Lung (tissue), 12 donors: ENCODE measurements around the gene STARD8. TPM values are rescaled to one million over a fixed set of nuclear protein-coding genes. Genes with fewer than 3 reads are reported as not detected.
A peak's percentile ranks its signal among the peaks of the same experiment; 100 is the strongest.

Experiments used
- ATAC-seq: fragments of 200-7000 bp; cut with Tn5 transposase; one replicate; pipeline ENCODE4 v1.9.1; 2020; ENCODE audit warnings: moderate number of reproducible peaks; ENCODE audit not compliant: insufficient read depth, low FRiP score
- DNase-seq, 3 donors: peaks; one replicate each; pipeline ENCODE4 v3.0.0-alpha.2; 2013 to 2017
- H3K27ac ChIP-seq, 2 donors: one replicate each; pipeline ENCODE4 v1.5.1; 2013; ENCODE audit warnings: mild to moderate bottlenecking in 2 of 2, moderate library complexity in 2 of 2, control low read depth in 1 of 2, inconsistent platforms in 1 of 2, low read depth in 1 of 2, low read length in 1 of 2
- H3K27me3 ChIP-seq, 3 donors: one replicate each; pipeline ENCODE4 v1.5.1; 2013; ENCODE audit warnings: low read length in 2 of 3; ENCODE audit not compliant: control insufficient read depth in 3 of 3, insufficient read depth in 3 of 3
- H3K36me3 ChIP-seq, 4 donors: one replicate each; pipeline ENCODE4 v1.5.1; 2013; ENCODE audit warnings: low read length in 4 of 4, mild to moderate bottlenecking in 1 of 4, moderate library complexity in 1 of 4; ENCODE audit not compliant: control insufficient read depth in 4 of 4, insufficient read depth in 4 of 4
- H3K4me1 ChIP-seq, 5 donors: one replicate each; pipeline ENCODE4 v1.5.1; 2013; ENCODE audit warnings: low read length in 5 of 5, mild to moderate bottlenecking in 2 of 5, moderate library complexity in 1 of 5; ENCODE audit not compliant: control insufficient read depth in 5 of 5, insufficient read depth in 5 of 5
- H3K4me3 ChIP-seq: one replicate; pipeline ENCODE4 v1.5.1; 2013; ENCODE audit warnings: mild to moderate bottlenecking, control low read depth, moderate library complexity
- H3K9ac ChIP-seq, 2 donors: one replicate each; pipeline ENCODE4 v1.5.1; 2013; ENCODE audit warnings: low read length in 2 of 2, control low read depth in 1 of 2; ENCODE audit not compliant: insufficient read depth in 1 of 2
- H3K9me3 ChIP-seq, 4 donors: one replicate each; pipeline ENCODE4 v1.5.1; 2013; ENCODE audit warnings: low read length in 3 of 4, mild to moderate bottlenecking in 1 of 4, moderate library complexity in 1 of 4; ENCODE audit not compliant: control insufficient read depth in 4 of 4, insufficient read depth in 3 of 4
- CTCF ChIP-seq: IDR thresholded peaks from 2 replicates; pipeline ENCODE4 v1.5.1; 2012; ENCODE audit warnings: mild to moderate bottlenecking; ENCODE audit errors: control extremely low read depth, extremely low read depth
- WGBS, 2 donors: extraction: QIAGEN DNeasy Blood & Tissue Kit; methylation state at CpG; one replicate each; pipeline ENCODE4 v1.1.7; 2013; 5-methylcytosine and 5-hydroxymethylcytosine counted together
- polyA plus RNA-seq, 2 donors: library from polyadenylated mRNA; stranded (reverse); fragments of 200-250 nt; gene quantifications; one replicate each; pipeline ENCODE4 v1.2.1, GENCODE V29; 2013
- total RNA-seq, 2 donors: library from RNA; depleted of rRNA in 1 of 2; stranded (reverse); fragments of >200 nt in 1 of 2; gene quantifications; one replicate each; pipeline ENCODE4 v1.2.1, GENCODE V29; 2014 to 2021
- donor health status: control.
- donor health status: control.
- donor health status: Bipolar disorder and iron deficiency.
- donor health status: healthy.
- donor health status: DM: yes; HTN: yes; CAD: no.

The STARD8 gene
- total and polyA plus RNA-seq, 4 donors, result 5.7 to 20.2 (median 18.5) TPM

- no peak overlapping the region for H3K4me3 ChIP-seq
- WGBS, 2 donors, result 72 to 86% methylated on average over 2 of the region's 2 CpGs
- no peaks in the 10 kb centered on the region for H3K36me3 ChIP-seq
- no peak overlapping the region for H3K9ac ChIP-seq
- DNase-seq (no peak), ATAC-seq (no peak)
- H3K27ac ChIP-seq, result no peak overlapping the region
- peaks cover 0 to 6% (median 0%) of the 10 kb centered on the region in 5 donors for H3K4me1 ChIP-seq
- no peak for TF ChIP-seq CTCF
- H3K9me3 ChIP-seq, result peaks cover 0 to 8% (median 0%) of the 10 kb centered on the region in 4 donors
- peaks cover 0 to 7% (median 2%) of the 10 kb centered on the region in 3 donors for H3K27me3 ChIP-seq
Measured at GRCh38 chrX:68691921-68692320, 44.5 kb downstream of the STARD8 start.

- Histone ChIP-seq H3K4me1 (peaks cover 0 to 6% (median 0%) of the 10 kb centered on the region in 5 donors), H3K9ac (no peak overlapping the region), H3K9me3 (peaks cover 0 to 8% (median 0%) of the 10 kb centered on the region in 4 donors), H3K36me3 (no peaks in the 10 kb centered on the region), H3K4me3 (no peak overlapping the region), H3K27me3 (peaks cover 0 to 7% (median 0%) of the 10 kb centered on the region in 3 donors), H3K27ac (peak overlapping the region in 1 of 2 donors; percentile 41)
- no peak for ATAC-seq
- WGBS, 2 donors, result 92 to 97% methylated on average over 1 of the region's 1 CpG
- TF ChIP-seq CTCF, result no peak
- no peak for DNase-seq
Measured at GRCh38 chrX:68692651-68693050, 45.2 kb downstream of the STARD8 start.

- Histone ChIP-seq H3K27me3 (peaks cover 0 to 7% (median 0%) of the 10 kb centered on the region in 3 donors), H3K36me3 (no peaks in the 10 kb centered on the region), H3K27ac (peak overlapping the region; percentile 40 to 80), H3K4me1 (peaks cover 0 to 6% (median 0%) of the 10 kb centered on the region in 5 donors), H3K4me3 (peak overlapping the region; percentile 47), H3K9me3 (peaks cover 0 to 8% (median 0%) of the 10 kb centered on the region in 4 donors), H3K9ac (peak overlapping the region in 1 of 2 donors; percentile 40)
- DNase-seq, result peak; percentile 83 to 89 (median 84)
- TF ChIP-seq CTCF, result no peak
- WGBS, 2 donors, result 1 to 37% methylated on average over 28 to 81 of the region's 81 CpGs
- peak; percentile 81 for ATAC-seq
Measured at GRCh38 chrX:68693481-68694434, 46.3 kb downstream of the STARD8 start.
